SHP77 (cell line): ENCODE data around the gene PINLYP.

Source experiments
- DNase-seq, 2 experiments: peaks; one replicate each; lab custom pipeline; 2025; lab: John Stamatoyannopoulos, UW

Gene PINLYP

DNA sequence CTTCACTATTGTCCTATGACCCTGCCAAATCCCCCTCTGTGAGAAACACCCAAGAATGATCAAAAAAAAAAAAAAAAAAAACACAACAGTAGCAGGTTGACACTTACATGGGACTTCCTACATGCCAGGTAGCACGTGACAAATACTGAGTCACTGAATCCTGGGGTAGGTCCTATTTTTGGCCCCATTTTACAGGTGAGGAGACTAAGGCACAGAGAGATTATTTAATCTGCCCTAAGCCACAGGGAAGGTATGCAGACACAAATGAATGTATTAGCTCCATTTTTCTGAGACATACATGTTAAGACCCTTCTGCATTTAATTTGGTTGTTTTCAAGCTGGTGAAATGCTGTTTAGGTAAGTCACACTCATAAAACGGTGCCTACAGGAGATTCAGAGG is 26.9 kb upstream of the PINLYP start:
- DNase-seq, result no peak

DNA sequence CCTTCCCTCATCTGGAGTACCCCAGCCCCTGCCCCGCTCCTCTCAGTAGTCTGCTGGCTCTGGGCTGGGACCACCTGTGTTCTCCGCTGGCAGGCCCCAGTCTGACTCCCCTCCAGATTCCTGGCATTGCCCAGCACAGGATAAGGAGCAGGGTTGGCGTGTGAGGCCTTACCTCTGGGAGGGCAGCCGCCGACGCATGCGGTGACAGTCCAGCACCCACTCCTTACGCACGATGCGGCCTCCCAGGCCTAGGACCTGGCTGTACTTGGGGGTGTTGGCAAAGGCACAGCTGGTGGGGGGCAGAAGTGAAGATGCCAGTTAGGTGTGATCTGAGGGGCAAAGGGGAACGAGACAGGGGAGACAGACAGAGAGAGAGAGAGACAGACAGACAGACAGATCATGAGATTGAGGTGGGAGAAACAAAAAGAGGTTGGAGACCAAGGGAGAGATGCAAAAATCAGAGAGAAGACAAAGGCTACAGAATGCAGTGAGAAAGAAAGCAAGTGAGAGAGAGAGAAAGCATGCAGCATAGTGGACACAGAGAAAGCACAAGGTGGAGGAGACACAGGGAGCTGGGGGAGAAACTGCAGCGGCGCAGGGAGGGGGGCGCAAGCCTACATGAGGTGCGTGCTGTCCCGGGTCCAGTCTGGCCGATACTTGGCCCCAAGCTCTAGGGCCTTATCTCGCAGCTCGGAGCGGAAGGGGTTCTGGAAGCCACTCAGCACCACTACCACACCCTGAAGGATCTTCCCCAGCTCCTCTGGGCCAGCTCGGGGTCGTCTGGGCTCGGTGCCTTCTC is 24.0 kb upstream of the PINLYP start:
- no peak for DNase-seq

DNA sequence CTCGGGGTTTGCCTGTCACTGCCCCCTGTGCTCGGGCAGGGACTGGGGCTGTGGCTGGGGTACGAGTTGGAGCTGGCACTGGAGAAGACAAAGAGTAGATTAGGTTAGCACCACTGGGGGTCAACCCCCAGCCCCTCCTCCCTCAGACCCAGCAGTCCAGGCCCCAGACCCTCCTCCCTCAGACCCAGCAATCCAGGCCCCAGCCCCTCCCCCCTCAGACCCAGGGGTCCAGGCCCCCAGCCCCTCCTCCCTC is 23.5 kb upstream of the PINLYP start:
- DNase-seq, result no peak

DNA sequence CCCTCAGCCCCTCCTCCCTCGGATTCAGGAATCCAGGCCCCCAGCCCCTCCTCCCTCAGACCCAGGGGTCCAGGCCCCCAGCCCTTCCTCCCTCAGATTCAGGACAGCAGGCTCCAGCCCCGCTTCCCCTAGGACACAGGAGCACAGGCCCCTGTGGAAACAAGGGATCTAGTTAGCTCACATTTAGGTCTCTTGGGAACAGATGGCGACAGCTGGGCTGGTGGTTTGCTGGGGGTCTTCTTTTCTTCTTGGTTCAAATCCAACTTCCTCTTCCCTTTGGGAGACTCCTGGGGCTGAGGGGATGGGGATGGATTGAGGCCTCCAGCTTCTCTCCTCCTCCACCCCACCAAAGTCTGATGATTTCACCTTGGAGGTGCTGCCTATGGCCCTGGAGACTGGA is 23.0 kb upstream of the PINLYP start:
- DNase-seq, result no peak

DNA sequence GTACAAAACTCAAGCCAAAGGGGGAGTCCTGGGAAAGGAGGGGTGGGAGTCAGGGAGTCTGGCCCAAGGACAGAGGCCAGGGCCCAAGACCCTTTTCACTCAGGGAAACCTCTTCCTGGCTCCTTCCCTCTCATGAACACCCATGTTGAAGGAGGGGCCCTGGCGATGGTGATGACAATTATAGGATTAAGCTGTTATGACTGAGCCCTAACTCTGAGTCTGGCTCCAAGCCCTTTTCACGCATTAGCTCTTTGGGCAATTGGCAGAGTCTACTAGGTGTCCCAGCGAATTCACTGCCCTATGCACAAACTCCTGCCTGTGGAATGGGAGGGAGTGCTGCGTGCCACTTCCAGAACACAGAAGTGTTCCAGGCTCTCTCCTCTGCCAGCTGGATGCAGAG is 21.9 kb upstream of the PINLYP start:
- no peak for DNase-seq

DNA sequence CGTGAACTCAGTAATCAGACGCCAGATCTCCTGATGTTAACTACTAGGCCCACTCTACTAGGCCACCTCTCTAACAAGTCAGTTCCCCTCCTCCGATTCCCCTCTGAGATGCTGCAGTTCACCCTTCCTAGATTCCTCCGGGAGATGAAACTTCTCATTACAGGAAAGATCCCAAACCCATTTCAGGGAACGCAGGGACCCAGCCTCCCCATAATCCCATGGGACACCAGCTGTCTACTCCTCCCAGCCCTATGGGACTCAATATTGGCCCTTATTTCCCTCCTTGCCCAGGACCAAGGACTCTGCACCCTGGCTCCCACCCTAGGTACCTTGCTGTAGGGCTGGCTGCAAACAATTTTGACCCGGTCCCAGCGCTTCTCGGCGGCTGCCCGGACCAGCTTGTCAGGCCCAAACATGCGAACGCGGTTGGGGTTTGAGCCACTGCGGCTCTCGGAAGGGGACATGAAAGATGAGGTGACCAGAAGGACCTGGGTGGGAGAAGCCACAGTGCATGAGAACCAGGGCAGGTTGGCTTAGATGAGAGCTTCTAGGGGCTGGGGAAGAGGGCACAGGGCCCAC is 21.2 kb upstream of the PINLYP start:
- DNase-seq, result no peak

DNA sequence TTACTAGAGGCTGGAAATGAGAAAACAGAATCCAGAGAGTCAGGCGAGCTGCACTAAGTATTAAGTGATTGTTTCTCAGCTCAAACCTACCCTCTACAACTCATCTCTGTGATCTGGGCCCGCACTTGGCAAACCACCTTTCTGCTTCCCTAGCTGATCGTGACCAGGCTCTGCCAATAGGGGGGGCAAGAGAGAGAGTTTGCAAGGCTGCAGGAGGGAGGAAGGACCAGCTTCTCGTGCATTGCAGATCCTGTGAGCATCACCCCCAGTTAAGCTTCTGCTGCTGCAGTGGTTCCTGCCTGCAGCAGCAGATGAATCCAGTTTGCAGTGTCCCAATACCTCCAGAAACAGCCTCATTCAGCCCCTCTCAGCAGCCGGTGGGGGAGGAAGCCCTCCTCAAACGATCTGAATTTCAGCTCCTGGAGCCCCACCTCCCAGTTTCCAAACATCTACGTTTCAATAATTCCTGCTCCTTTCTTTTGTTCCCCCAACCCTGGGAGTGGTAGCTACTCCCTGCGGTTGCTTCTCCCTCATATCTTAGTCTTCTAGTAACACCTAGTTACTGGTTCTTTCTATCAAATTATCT is 20.3 kb upstream of the PINLYP start:
- peak; percentile 61 to 69 for DNase-seq

DNA sequence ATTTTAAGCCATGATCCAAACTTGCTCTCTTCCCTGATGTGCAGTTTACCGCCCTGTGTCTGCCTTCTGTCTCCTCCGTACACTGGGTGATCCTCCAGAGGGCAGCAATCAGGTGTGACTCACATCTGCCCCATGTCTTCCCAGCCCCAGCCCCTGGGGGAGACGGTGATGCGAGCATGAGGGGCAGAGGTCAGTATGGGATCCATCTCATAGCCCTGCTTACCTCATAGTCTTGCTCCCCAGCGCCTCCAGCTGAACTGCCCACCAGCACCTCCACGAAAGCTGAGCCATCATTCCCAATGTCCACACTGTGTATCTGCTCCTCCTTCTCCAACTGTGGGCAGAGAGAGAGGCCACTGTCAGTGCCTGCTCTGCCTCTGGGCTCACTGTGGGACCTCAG is 14.9 kb upstream of the PINLYP start:
- no peak for DNase-seq

DNA sequence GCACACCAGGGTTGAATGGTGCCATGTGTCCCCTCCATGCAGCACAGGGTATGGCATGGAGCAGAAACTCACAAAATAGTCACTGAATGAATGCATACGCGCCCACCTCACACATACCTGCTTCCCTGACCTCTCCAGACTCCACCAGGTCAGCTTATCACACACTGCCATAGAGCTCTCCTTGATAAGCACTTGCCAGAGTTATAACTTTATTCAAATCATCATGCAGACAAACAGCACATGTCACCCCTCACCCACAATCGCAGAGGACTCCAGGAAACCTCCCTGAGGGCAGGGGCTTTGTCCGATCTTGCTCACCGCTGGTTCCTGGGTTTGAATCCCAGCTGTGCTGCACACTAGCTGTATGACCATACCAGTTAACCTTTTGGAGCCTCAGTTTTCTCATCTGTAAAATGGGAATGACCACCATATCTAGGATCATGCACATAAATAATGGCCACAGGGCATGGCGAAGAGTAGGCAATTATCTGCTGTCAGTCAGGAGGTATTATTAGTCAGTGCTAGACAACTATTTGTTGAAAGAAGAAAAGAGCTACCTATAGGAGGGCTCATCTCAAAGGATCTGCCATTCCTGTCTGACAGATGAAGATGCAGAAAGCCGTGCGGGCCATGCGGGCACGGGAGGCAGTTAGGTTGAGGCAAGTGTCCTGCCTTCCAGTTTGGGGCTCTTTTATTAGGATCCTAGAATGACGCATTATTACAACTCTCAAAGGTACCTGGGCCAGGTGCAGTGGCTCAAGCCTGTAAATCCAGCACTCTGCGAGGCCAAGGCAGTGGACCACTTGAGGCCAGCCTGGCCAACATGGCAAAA is 14.2 kb upstream of the PINLYP start:
- DNase-seq, result no peak

DNA sequence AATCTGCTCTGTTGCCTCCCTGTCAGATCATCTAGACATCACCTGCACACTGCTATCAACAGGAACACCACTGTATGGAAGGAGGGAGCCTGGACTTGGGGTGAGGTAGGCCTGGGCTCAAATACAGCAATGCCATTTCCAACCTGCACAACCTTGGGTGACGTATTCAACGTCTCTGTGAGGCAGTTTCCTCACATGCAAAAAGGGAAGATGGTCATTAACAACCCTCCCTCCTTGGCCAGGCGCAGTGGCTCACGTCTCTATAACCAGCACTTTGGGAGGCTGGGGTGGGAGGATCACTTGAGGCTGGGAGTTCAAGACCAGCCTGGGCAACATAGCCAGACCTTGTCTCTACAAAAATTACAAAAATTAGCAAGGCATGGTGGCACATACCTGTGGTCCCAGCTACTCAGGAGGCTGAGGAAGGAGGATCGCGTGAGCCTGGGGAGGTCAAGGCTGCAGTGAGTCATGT is 13.3 kb upstream of the PINLYP start:
- no peak for DNase-seq

DNA sequence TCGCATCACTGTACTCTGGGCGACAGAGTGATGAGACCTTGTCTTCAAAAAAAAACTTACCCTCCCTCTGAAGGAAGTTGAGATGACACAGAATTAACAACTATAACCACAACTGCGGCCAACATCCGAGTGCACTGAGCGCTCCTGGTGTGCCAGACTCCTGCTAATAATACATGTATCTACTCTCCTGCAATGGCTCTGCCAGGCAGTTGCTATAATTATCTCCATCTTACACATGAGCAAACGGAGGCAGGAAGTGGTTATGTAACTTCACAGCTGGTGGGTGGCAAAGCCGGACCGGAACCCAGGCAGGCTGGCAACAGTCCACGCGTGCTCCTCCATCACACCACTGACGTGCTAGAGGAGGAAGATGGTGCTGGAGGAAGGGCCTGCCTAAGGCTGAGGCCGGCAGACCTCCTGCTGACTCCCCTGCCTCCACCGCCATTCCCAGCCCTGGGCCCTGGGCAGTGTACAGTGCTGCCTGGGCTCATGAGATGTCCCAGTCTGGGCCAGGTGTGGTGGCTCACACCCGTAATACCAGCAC is 12.8 kb upstream of the PINLYP start:
- peak in 1 of 2 experiments; percentile 36 for DNase-seq

DNA sequence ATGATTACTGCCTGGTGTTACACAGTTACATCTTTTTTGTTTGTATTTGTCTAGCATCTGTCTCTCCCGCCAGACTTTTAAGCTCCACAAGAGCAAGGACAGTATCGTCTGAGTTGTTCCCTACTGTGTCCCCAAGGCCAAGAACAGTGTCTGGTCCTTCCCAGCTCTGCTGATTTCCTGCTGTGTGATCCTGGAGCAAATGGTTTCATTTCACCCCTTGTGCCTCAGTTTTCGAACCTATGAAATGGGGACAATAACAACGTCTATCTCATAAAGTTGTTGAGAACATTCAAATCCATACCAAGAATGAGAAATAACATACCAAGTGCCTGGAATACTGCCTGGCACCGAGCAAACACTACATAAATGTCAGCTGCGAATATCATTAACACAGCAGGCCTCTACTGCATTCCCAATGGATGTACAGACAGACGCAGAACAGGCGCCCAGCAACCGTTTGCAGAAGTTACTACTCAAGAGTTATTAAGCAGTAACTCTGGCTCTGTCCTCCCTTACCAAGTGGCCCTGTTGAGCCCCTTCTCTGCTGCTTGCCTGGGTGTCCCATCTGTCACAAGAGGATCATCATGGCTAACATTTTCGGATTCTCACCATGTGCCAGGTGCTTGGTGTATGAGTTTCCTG is 11.7 kb upstream of the PINLYP start:
- no peak for DNase-seq

DNA sequence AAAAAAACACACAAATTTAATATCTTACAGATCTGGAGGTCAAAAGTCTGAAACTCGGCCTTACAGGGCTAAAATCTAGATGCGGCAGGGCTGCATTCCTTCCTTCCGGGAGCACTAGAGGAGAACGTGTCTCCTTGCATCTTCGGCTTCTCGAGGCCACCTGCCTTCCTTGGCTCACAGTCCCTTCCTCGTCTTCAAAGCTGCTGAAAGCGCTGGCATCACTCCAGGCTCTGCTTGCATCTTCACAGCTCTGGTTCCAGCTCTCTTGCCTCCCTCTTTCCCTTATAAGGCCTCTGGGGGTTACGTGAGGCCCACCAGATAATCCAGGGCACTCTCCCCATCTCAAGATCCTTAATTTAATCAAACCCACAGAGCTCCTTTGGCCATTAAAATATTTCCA is 10.8 kb upstream of the PINLYP start:
- no peak for DNase-seq

DNA sequence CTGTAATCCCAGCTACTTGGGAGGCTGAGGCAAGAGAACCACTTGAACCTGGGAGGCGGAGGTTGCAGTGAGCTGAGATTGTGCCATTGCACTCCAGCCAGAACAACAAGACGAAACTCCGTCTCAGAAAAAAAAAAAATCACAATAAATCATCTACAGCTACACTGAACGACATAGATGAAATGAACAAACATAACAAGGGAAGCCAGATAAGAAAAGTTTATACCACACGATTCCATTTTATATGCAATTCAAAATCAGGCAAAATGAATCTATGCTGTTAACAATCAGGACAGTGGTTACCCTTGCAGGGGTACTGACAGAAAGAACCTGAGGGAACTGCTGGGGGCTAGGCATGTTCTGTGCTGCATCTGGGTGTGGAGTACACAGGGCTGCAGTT is 5.9 kb upstream of the PINLYP start:
- no peak for DNase-seq

DNA sequence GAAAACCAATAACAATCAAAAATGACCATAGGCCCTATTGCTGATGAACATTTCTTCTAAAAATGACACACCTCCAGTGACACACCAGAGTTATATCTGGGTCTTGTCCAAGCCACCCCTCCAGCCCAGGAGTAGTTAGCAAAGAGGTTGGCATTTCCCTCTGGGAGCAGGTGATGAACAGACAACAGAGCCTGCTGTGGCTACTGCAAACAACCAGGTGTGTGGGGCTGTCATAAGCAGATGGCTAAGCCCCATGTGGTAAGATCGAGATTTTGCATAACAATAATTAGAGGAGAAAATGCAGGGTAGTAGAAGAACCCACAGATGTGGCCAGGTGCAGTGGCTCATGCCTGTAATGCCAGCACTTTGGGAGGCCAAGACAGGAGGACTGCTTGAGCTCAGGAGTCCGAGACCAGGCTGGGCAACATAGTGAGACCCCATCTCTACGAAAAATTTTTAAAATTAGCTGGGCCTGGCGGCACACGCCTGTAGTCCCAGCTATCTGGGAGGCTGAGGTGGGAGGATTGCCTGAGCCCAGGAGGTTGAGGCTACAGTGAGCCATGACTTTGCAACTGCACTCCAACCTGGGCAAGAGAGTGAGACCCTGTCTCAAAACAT is 5.3 kb upstream of the PINLYP start:
- peak; percentile 73 for DNase-seq

DNA sequence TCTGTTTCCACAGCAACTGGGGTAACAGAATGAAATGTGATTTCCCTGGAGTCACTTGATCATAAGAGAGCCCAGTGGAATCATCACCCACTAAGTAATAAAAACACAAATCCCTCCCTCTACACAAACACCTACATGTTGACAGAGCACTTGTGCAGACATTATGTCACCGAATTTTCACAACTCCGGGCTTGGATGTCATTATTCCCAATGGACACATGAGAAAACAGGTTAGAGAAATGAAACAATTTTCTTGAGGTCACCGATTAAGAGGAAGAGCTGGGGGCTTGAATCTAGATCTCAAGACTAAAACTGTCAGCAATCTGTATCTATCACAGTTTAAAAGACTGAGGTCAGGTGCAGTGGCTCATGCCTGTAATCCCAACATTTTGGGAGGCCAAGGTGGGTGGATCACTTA is 3.4 kb upstream of the PINLYP start:
- peak; percentile 24 to 44 for DNase-seq

DNA sequence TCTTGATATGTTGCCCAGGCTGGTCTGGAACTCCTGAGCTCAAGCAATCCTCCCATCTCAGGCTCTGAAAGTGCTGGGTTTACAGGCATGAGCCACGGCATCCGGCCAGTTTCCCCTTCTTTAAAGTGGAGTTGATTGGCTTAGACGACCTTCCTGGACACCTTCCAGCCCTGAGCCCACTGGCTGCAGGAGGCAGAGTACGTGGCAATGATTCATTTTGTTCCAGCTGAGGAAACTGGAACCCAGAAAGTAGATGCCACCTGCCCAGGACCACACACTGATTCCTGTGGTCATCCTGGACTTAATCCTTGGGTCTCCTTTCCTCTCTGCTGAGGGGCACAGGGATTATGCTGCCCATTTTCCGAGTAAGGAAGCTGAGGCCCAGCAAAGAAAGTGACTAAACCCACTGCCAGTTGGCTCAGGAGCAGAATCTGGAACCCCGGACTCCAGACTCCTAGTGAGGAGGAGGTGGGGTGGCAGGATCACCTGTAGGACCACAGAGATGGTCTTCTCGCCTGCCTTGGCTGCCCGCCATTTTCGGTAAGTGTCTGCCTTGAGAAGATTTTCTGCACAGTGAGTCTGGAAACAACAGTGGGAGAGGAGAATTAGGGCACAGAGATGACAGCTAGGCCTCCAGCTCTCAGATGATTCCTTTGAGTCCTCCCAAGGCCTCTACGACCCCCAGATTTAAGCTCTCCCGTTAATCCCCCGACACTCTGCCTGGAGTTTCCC is 1.0 kb upstream of the PINLYP start:
- no peak for DNase-seq

DNA sequence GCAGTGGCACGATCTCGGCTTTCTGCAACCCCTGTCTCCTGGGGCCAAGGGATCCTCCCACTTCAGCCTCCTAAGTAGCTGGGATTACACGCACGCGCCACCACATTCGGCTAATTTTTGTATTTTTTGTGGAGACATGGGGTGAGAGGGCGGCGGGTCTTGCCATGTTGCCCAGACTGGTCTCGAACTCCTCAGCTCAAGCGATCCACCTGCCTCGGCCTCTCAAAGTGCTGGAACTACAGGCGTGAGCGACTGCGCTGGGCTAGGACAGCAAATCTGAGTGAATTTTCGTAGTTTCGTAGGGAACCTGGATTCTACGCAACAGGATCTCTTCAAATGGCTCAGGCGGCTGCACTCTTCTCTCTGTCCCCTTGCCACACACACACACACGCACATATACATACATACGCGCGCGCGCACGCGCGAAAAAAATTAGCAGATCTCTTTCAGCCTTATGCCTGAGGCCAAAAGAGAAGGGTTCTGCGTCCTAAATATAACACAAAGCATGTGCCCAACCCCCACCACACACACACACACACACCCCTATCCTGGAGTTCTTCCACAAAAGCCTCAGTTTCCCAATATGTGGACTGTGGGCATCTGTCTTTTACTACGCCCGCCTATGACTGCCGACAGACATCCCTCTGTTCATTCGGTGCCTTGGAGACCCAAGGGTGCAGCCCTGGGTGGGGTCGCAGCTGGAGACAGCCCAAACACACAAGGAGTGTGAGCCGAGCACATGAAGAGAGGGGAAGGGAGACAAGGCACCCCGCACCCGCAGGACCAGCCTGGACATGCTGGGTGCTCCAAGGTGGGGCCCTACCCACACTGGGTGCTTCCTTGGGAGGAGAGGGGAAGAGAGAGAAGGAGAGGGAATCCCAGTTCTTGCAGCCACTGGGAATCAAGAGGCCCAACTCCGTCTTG is 616 bp downstream of the PINLYP start:
- peak; percentile 24 to 26 for DNase-seq

DNA sequence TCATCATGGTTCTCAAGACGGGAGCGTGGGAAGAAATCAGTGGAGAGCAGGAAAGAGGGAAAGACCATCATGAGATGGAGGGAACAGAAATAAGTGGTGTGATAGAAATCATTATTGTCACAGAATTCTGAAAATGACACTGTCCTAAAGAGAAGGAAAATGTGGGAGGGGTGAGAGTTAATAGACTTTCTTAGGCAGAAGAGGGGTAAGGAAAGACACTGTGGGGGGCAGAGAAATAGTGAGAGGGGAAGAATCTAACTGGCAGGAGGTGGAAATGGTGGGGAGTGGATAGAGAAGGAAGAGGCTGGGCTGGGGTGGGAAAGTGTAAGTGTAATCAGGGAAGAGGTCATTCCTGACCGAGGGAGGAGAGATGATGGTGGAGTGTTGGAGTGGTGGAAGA is 3.2 kb downstream of the PINLYP start:
- DNase-seq, result no peak

DNA sequence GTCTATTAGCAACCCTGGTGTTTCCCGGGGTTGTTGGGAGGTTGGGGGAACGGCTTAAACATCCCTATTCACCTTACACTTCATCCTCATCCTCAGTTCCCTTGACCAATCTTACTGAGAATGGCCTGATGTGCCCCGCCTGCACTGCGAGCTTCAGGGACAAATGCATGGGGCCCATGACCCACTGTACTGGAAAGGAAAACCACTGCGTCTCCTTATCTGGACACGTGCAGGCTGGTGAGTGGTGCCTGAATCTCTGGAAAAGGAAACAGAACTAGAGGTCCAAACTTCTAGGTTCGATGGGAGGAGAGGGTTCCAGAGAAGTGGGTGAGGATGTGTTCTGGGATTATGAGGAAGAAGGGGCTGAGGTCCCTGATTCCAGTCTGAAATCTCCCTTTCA is 5.9 kb downstream of the PINLYP start:
- no peak for DNase-seq
